HPDE6-E6E7 (cell line): ENCODE data around the gene CDC34.
A peak's percentile ranks its signal among the peaks of the same experiment; 100 is the strongest.

Experiments used
- DNase-seq: peaks from one replicate; pipeline ENCODE4 v3.0.0; 2011; ENCODE audit warnings: missing footprints; ENCODE audit errors: extremely low spot score

The CDC34 gene

GRCh38 chr19:531753-532560 is at the start of gene CDC34:
Gene CDC34, plus strand, starts transcription at chr19:531760. Its CDS starts 172 bp downstream, at chr19:531932.
- no peak for DNase-seq

GRCh38 chr19:482186-483041 is 49.1 kb upstream of the CDC34 start:
- no peak for DNase-seq

- no peak for DNase-seq
Observed at GRCh38 chr19:483332-484072, 48.1 kb upstream of the CDC34 start.

- DNase-seq, result no peak
Observed at GRCh38 chr19:484494-484893, 47.1 kb upstream of the CDC34 start.

GRCh38 chr19:485077-485476 is 46.5 kb upstream of the CDC34 start:
- DNase-seq, result no peak

- DNase-seq, result no peak
Observed at GRCh38 chr19:485583-486236, 45.9 kb upstream of the CDC34 start.

GRCh38 chr19:488505-489417 is 42.8 kb upstream of the CDC34 start:
- peak; percentile 99 for DNase-seq

GRCh38 chr19:489418-490196 is 42.0 kb upstream of the CDC34 start:
- no peak for DNase-seq

GRCh38 chr19:491146-491741 is 40.3 kb upstream of the CDC34 start:
- DNase-seq, result no peak

- DNase-seq, result no peak
Observed at GRCh38 chr19:492091-492531, 39.4 kb upstream of the CDC34 start.

- DNase-seq, result no peak
Observed at GRCh38 chr19:493391-494170, 38.0 kb upstream of the CDC34 start.

GRCh38 chr19:494171-495080 is 37.1 kb upstream of the CDC34 start:
- no peak for DNase-seq

GRCh38 chr19:495081-495401 is 36.5 kb upstream of the CDC34 start:
- no peak for DNase-seq

- DNase-seq, result no peak
Observed at GRCh38 chr19:495402-496111, 36.0 kb upstream of the CDC34 start.

- no peak for DNase-seq
Observed at GRCh38 chr19:496112-496665, 35.4 kb upstream of the CDC34 start, which contains the start of gene MADCAM1. Gene MADCAM1, plus strand, starts transcription at chr19:496486. Its CDS starts 14 bp downstream, at chr19:496500.

GRCh38 chr19:496986-497385 is 34.6 kb upstream of the CDC34 start:
- no peak for DNase-seq

GRCh38 chr19:497491-497868 is 34.1 kb upstream of the CDC34 start:
- DNase-seq, result no peak
